Measurements from ENCODE around the gene PDLIM1. TPM values are rescaled to one million over a fixed set of nuclear protein-coding genes. Genes with fewer than 3 reads are reported as not detected.

The PDLIM1 gene
- total and polyA plus RNA-seq, 8 donors, result 44.1 to 120 (median 55.9) TPM

- Histone ChIP-seq H3K27ac (no peak overlapping the region), H3K4me3 (no peak overlapping the region), H3K36me3 (peaks cover 0 to 14% (median 0%) of the 10 kb centered on the region in 3 donors), H3K27me3 (no peaks in the 10 kb centered on the region), H3K9me3 (no peaks in the 10 kb centered on the region), H3K4me1 (peaks cover 0 to 4% (median 0%) of the 10 kb centered on the region in 3 donors)
- intact Hi-C loops (cut with DNase I), result no loop called here
- DNase-seq (no peak), FAIRE-seq (no peak), ATAC-seq (no peak)
- 77 to 80% methylated on average over 2 of the region's 2 CpGs for WGBS, 2 donors
- TF ChIP-seq CTCF (IDR thresholded peaks at IDR 0.05), result no peak
Observed at GRCh38 chr10:95253686-95254085, 37.1 kb downstream of the PDLIM1 start.

- no peak for FAIRE-seq
- intact Hi-C loops (cut with DNase I), result no loop called here
- TF ChIP-seq CTCF (IDR thresholded peaks at IDR 0.05), result no peak
Observed at GRCh38 chr10:95253007-95253406, 37.8 kb downstream of the PDLIM1 start.

GRCh38 chr10:95250856-95251255 is 39.9 kb downstream of the PDLIM1 start:
- Histone ChIP-seq H3K4me1 (peaks cover 0 to 17% (median 0%) of the 10 kb centered on the region in 3 donors), H3K27me3 (no peaks in the 10 kb centered on the region), H3K9me3 (no peaks in the 10 kb centered on the region), H3K27ac (no peak overlapping the region), H3K4me3 (no peak overlapping the region), H3K36me3 (no peaks in the 10 kb centered on the region)
- ATAC-seq (no peak), DNase-seq (no peak), FAIRE-seq (no peak)
- WGBS, 2 donors, result 85 to 87% methylated on average over 4 of the region's 4 CpGs
- intact Hi-C loops (cut with DNase I), result no loop called here
- no peak for TF ChIP-seq CTCF (IDR thresholded peaks at IDR 0.05)

More at GRCh38 chr10:95253007-95253406, 37.8 kb downstream of the PDLIM1 start:
- Histone ChIP-seq H3K4me1 (peaks cover 0 to 5% (median 0%) of the 10 kb centered on the region in 3 donors), H3K4me3 (no peak overlapping the region), H3K9me3 (no peaks in the 10 kb centered on the region), H3K27me3 (no peaks in the 10 kb centered on the region), H3K36me3 (peaks cover 0 to 9% (median 0%) of the 10 kb centered on the region in 3 donors), H3K27ac (no peak overlapping the region)
- WGBS, 2 donors, result 73 to 84% methylated on average over 2 of the region's 2 CpGs
- DNase-seq (no peak), ATAC-seq (no peak)

- H3K9me3 ChIP-seq, result no peaks in the 10 kb centered on the region
- no peak for FAIRE-seq
- peaks cover 0 to 17% (median 0%) of the 10 kb centered on the region in 3 donors for H3K4me1 ChIP-seq
- no peak overlapping the region for H3K27ac ChIP-seq
- TF ChIP-seq CTCF (IDR thresholded peaks at IDR 0.05), result no peak
- intact Hi-C loops (cut with DNase I), result loop anchor here (5.0 to 10.0 kb wide), 3 partner anchors 108 to 125 kb away; no protein-coding TSS in a partner anchor
- no peaks in the 10 kb centered on the region for H3K36me3 ChIP-seq
- H3K4me3 ChIP-seq, result no peak overlapping the region
- WGBS, 2 donors, result 85 to 91% methylated on average over 3 of the region's 3 CpGs
- no peak for ATAC-seq
- no peaks in the 10 kb centered on the region for H3K27me3 ChIP-seq
- no peak for DNase-seq
Observed at GRCh38 chr10:95249467-95249866, 41.3 kb downstream of the PDLIM1 start.

- intact Hi-C loops (cut with DNase I), result loop anchor here (5.0 to 10.0 kb wide), 3 partner anchors 108 to 124 kb away; no protein-coding TSS in a partner anchor
- Histone ChIP-seq H3K9me3 (no peaks in the 10 kb centered on the region), H3K27me3 (no peaks in the 10 kb centered on the region), H3K4me3 (no peak overlapping the region), H3K27ac (no peak overlapping the region), H3K4me1 (peaks cover 0 to 17% (median 0%) of the 10 kb centered on the region in 3 donors), H3K36me3 (no peaks in the 10 kb centered on the region)
- DNase-seq (no peak), FAIRE-seq (no peak), ATAC-seq (no peak)
- WGBS, 2 donors, result 85% methylated on average over 3 of the region's 3 CpGs
- no peak for TF ChIP-seq CTCF (IDR thresholded peaks at IDR 0.05)
Observed at GRCh38 chr10:95248989-95249388, 41.8 kb downstream of the PDLIM1 start.

Measured in pancreas (tissue), 10 donors.